Right ventricle myocardium superior (tissue), 1 donor: Measurements from ENCODE around the gene B4GALT2. TPM values are rescaled to one million over a fixed set of nuclear protein-coding genes. Genes with fewer than 3 reads are reported as not detected.

Experiments used
- ATAC-seq: fragments of 200-7000 bp; cut with Tn5 transposase; one replicate; pipeline ENCODE4 v1.9.1; 2020; ENCODE audit warnings: mild to moderate bottlenecking; ENCODE audit not compliant: poor library complexity
- DNase-seq: peaks from one replicate; pipeline ENCODE4 v3.0.0-alpha.2; 2020
- intact Hi-C: fragments of 100-400 bp; cut with DNase I; formaldehyde crosslinking; loops from one replicate; pipeline ENCODE4 v1.11.2; 2022
- total RNA-seq: library from RNA; stranded (reverse); fragmentation: NEBNext Ultra II Directional; extraction: Animal tissue kit (Norgen Biotek cat#: 25700); gene quantifications from one replicate; pipeline ENCODE4 v1.2.1, GENCODE V29; 2021
- donor health status: DM: no; HTN: yes; CAD: no; lungs with severe emphysema.

Gene B4GALT2
- total RNA-seq, 1 donor from 2014 or later, result 34.3 TPM

- DNase-seq, result no peak
- intact Hi-C loops, result no loop called here
- ATAC-seq, result no peak
These were observed 16.0 kb upstream of the B4GALT2 start for GRCh38 chr1:43963006-43963405.

DNA sequence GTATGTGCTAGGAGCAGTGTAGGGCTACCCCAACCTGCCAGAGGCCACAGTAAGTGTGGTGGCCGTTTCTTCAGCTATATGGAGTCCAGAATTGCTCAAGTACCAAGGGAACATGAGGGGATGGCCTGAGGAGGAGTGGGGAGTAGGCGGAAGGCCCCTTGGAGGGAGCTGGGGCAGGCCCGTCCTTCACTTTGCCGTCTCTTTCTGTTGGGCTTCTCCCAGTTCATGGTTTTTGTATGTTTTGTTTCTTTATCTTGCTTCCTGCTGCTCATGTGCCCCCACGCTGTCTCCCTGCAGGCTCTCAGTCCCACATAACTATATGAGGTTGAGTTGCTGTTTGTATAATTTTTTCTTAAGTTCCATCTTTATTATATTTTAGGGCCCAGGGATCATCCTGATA, 15.1 kb upstream of the B4GALT2 start:
- ATAC-seq (no peak), DNase-seq (no peak)
- intact Hi-C loops, result no loop called here

DNA sequence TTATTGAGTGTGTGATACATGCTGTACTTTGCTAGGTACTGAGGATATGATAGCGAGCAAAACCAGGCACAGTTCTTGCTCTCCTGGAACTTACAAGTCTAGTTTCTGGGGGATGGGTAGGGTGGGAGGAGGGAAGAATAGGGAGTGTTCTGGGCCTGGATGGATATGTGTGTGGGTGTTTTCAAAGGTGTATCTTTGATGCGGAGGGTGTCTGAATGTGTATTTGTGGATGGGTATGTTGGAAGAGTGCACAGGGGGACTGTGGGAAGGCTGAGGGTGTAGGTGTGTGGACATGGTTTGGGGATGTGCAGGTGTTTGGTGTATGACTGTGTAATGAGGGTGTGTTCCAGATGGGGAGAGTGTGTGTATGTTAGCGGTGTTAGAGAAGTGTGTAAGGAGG, 13.7 kb upstream of the B4GALT2 start:
- ATAC-seq (no peak), DNase-seq (no peak)
- intact Hi-C loops, result no loop called here

DNA sequence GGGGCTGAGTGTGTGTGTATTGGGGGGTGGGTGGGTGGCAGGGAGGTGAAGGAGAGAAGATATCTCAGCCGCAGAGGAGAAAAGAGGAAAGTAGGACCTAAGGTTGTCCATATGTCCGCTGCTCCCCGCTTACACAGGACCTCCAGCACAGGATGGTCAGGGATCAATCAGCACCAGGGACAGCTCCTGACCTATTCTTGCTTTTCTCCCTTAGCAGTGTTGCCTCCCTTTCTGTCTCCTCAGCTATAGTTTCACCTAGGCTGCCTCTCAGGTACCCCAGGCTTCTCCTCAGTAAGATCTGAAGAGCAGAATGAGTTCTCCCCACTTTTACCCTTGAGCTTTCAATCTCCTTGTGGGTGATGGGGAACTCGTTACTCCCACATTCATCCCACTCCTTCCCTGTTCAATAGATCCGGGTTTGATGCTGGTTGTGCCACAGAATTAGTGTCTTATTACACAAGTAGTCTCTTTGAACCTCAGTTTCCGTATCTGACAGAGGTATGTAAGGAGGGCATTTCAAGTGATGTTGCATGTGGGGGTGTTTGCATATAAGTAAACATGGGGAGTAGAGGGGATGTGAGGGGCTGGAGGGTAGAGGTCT, 10.6 kb upstream of the B4GALT2 start:
- intact Hi-C loops, result no loop called here
- DNase-seq (no peak), ATAC-seq (no peak)

DNA sequence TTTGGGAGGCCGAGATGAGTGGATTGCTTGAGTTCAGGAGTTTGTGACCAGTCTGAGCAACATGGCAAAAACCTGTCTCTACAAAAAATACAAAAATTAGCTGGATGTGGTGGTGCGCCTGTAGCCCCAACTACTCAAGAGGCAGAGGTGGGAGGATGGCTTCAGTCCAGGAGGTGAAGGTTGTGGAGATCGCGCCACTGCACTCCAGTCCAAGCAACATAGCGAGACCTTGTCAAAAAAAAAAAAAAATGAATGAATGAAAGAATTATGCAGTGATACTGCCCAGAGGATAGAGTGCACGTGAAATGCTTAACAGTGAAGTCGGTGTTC, 9.6 kb upstream of the B4GALT2 start:
- intact Hi-C loops, result no loop called here
- no peak for ATAC-seq

GRCh38 chr1:43969746-43970466, 9.1 kb upstream of the B4GALT2 start, which contains the start of gene DPH2:
TSS of gene DPH2 (plus strand) at chr1:43970010. CDS start at chr1:43970176, 166 bp downstream.
- peak; percentile 98 for DNase-seq
- intact Hi-C loops, result no loop called here

More for the DNA sequence above, 9.6 kb upstream of the B4GALT2 start:
- no peak for DNase-seq

DNA sequence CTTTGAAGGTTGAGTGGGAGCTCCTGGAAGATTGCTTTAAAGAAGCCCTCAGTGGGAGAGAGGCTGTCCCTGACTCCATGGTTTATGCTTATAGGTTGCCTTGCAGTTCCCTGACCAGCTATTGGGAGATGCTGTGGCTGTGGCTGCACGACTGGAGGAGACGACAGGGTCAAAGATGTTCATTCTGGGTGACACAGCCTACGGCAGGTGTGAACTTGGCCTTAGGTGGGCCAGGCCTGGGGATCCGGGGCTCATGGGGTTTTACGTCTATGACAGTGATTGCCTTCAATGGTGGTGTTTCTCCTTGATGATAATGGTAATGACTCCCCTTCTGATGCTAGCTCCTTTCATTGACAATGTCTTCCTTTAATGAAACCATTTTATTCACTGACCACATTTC, 8.5 kb upstream of the B4GALT2 start:
- no peak for ATAC-seq
- no peak for DNase-seq
- intact Hi-C loops, result no loop called here

More at GRCh38 chr1:43969746-43970466, 9.1 kb upstream of the B4GALT2 start, which contains the start of gene DPH2:
- ATAC-seq, result peak; percentile 88

- no peak for DNase-seq
- ATAC-seq, result no peak
- intact Hi-C loops, result no loop called here
These were observed 8.1 kb upstream of the B4GALT2 start for GRCh38 chr1:43970911-43971310.

DNA sequence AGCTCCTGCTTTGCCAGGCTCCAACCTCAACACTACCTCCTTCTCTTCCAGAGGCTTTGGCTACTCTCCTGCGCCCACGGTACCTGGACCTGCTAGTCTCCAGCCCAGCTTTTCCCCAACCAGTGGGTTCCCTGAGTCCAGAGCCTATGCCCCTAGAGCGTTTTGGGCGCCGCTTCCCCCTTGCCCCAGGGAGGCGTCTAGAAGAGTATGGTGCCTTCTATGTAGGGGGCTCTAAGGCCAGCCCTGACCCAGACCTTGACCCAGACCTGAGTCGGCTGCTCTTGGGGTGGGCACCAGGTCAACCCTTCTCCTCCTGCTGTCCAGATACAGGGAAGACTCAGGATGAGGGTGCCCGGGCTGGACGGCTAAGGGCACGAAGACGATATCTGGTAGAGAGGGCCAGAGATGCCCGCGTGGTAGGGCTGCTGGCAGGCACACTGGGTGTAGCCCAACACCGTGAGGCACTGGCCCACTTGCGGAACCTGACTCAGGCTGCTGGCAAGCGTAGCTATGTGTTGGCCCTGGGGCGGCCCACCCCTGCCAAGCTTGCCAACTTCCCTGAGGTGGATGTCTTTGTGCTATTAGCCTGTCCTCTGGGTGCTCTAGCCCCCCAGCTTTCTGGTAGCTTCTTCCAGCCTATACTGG, 7.6 kb upstream of the B4GALT2 start:
- no peak for DNase-seq
- intact Hi-C loops, result no loop called here

GRCh38 chr1:43973981-43974442, 5.0 kb upstream of the B4GALT2 start:
- intact Hi-C loops, result no loop called here
- DNase-seq, result no peak
- ATAC-seq, result peak; percentile 1

More for the DNA sequence above, 7.6 kb upstream of the B4GALT2 start:
- no peak for ATAC-seq

DNA sequence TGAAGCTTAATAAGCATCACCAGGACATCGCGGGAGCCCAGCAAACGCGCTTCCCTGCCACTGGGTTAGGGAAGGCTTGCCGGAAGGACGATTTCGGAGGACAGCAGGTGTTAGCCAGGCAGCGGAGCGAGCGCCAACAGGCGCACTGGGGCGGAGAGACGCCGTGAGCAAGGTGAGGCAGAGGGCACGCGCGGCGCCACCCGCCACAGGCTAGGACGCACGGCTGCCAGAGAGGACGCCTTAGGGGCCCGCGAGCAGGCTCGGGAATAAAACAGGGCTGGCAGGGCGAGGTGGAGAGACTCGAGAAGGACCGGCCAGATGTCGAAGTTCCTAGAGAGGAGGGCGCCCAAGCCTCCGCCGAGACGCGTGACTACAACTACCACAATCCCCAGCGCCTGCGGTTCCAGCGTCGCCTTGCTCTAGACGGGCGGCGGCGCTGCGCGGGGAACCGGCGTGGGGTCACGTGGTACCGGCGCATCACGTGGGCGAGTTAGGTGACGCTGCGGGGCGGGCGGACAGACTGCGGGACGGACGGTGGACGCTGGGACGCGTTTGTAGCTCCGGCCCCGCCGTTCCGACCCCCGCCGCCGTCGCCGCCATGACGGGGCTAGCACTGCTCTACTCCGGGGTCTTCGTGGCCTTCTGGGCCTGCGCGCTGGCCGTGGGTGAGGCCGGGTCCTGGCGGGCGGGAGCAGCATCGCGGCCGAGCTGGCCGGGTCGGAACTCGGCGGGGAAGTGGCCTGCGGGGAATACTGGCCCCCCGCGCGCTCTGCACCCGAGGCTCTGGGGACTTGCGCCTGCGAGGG, 4.4 kb upstream of the B4GALT2 start, which contains the start of gene ATP6V0B:
ATP6V0B (plus strand) TSS at position 518 of the 806 bp plus-strand sequence; CDS start at position 599, 81 bp downstream.
- intact Hi-C loops, result no loop called here
- peak; percentile 92 for ATAC-seq
- DNase-seq, result peak; percentile 99

DNA sequence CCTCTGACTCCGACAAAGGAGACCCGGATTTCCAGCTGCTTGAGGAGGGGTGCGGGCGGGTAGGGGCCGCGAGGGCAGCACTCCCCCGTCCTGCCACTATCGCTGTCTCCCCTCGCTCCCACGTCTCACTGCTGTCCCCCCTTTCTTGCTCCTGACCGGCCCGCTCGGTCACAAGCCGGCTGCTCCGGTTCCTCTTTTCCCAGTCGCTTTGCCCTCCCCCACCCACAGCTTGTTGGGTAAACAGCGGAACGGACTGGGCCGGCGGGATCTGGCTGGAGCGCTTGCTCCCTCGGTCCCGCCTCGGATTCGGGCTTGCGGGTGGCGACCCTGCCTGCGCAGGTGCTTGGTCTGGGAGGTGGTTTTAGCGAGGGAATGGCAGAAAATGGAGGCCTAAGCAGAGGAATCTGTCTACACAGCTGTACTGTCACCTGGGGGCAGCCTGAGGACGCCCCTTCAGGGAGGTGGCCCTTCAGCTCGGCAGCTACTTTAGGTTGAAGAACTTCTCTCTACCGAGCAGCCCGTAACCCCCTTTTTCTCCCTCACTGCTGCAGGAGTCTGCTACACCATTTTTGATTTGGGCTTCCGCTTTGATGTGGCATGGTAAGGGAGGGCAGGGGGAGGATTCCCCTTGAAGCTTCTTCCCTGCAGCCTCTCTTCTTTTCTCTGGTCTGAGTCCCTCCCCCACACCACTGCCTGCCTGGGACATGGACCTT, 3.6 kb upstream of the B4GALT2 start:
- intact Hi-C loops, result no loop called here
- DNase-seq (peak; percentile 81), ATAC-seq (peak; percentile 36)

DNA sequence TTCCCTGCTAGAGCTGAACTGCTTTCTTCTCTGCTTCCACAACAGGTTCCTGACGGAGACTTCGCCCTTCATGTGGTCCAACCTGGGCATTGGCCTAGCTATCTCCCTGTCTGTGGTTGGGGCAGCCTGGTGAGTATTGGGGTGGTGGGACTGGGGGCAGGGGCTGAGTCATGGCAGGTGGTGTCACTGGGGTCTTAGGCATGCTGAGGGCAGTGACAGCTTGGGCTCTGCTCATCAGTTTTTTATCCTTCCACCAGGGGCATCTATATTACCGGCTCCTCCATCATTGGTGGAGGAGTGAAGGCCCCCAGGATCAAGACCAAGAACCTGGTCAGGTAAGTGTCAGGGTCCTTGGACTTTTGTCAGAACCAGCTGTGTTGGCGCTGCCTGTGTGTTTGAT, 3.0 kb upstream of the B4GALT2 start:
- no peak for ATAC-seq
- DNase-seq, result no peak
- intact Hi-C loops, result no loop called here

GRCh38 chr1:43976890-43977289, 2.1 kb upstream of the B4GALT2 start:
- ATAC-seq (no peak), DNase-seq (no peak)
- intact Hi-C loops, result no loop called here

GRCh38 chr1:43977376-43978263, 1.4 kb upstream of the B4GALT2 start:
- intact Hi-C loops, result no loop called here

GRCh38 chr1:43978264-43978550, 803 bp upstream of the B4GALT2 start:
- ATAC-seq (no peak), DNase-seq (no peak)
- intact Hi-C loops, result no loop called here

More at GRCh38 chr1:43977376-43978263, 1.4 kb upstream of the B4GALT2 start:
- DNase-seq, result no peak
- no peak for ATAC-seq

GRCh38 chr1:43979261-43979527, 184 bp downstream of the B4GALT2 start:
- intact Hi-C loops, result no loop called here
- DNase-seq (no peak), ATAC-seq (no peak)
